HG02588 (cell line): ENCODE data around the gene NXN.
"Not testable (repeated sequence)": the region's sequence is repeated elsewhere in the genome, so short reads cannot be mapped to it uniquely, and the experiment has no call there.

Experiments used
- ATAC-seq: cut with Tn5 transposase; IDR thresholded peaks from one replicate; pipeline ENCODE4 v1.9.1; 2021; ENCODE audit warnings: mild to moderate bottlenecking, moderate library complexity; ENCODE audit not compliant: unreplicated experiment

NXN gene

GRCh38 chr17:804541-805435 is 174.8 kb downstream of the NXN start:
- ATAC-seq = no peak

GRCh38 chr17:802901-803881 is 176.4 kb downstream of the NXN start:
- ATAC-seq = no peak

GRCh38 chr17:802481-802880 is 177.1 kb downstream of the NXN start:
- no peak for ATAC-seq

DNA sequence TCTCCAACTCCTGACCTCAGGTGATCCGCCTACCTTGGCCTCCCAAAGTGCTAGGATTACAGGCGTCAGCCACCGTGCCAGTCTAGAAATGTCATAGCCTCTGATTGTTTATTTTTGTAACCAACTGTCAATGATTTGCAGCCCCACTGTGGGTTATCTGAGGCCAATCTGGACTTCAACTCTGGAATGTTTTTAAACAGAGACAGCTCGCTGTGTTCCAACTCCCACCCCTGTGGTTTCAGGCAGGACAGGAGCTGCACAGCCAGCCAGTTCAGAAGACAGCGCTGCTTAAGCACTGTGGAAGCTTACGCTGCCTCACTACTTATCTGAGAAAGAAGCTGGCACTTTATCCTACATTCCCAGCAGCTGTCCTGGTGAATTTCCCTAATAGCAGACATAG is 177.9 kb downstream of the NXN start:
- no peak for ATAC-seq

DNA sequence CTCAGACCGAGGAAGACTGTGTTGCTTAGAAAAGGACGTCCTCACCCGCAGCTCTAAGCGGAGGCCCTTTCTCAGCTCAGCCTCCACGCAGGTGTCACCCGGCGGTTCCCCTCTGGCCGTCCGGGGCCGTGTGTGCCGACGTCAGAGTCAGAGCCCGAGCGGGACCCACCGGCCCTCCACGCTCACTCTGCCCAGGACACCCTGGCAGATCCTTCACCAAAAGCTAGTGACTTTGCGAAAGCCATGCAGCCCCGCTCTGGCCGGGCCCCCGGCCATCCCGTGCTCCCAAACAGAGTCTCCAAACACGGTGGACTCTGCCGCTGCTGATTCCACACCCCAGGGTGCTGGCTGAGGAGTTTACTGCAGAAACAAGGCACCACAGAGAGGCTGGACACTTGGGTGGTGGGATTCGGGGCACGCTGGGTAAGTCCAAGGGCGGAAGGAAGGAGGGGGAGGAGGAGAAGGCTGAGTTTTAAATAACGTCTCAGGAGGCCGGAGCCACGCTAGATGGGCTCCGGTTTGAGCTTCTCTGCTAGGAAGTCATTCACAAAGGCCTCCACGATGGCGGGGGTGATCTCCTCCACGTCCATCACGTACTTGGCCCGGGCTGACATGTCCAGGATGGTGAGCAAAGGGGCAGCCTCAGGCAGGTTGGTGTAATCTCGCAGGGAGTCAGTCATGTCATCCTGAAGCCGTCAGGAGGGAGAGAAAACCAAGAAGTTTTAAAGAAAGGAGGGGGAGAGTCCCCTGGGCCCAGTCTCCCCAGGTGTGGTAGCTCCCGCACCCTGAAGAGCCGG is 178.9 kb downstream of the NXN start:
- ATAC-seq = no peak

DNA sequence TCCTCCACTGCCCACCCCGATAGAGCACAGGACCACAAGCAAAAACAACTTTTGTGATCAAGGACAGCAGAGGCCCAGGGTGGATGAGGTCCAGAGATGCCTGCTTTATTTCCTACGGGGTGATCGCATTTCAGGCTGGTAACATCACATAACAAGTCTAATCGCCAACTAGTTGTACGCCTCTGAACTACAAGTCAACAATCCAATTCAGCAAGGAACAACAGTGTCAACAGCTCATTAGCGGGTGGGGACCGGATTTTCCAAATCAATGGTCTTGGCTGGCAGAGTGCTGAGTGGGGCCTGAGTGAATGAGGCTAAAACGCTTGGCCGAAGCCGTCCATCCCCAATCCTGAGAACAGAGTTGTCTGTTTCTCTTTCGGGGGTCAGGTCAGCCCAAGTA is 180.3 kb downstream of the NXN start:
- no peak for ATAC-seq

- no peak for ATAC-seq
Observed at GRCh38 chr17:798246-798645, 181.3 kb downstream of the NXN start.

DNA sequence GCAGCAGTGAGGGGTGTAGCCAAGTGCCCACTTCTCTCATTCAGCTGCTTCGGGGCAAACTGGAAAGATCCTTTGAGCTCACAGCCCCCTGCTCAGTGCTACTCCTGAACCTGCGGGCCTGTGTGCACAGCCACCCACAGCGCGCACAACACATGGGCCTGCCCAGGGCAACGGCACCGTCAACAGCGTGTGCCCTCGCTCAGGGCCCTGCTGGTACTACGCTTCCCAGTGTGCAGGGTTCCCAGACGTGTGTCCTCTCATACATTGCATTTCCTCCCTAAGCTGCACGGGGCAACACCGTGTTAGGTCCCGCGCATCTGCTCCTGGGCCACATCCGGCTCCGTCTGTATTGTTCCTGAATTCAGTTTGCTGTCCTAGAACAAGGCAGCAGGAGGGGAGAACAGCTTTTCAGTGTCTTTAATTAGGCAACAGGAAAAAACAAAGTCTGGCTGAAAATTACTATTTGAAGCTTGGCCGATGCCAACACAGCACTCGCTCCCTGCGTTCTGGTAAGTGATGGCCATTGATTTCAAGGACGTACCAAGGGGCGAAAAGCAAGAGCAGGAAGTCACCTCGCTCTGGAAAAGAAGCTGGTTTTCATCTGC is 182.2 kb downstream of the NXN start:
- ATAC-seq = no peak

DNA sequence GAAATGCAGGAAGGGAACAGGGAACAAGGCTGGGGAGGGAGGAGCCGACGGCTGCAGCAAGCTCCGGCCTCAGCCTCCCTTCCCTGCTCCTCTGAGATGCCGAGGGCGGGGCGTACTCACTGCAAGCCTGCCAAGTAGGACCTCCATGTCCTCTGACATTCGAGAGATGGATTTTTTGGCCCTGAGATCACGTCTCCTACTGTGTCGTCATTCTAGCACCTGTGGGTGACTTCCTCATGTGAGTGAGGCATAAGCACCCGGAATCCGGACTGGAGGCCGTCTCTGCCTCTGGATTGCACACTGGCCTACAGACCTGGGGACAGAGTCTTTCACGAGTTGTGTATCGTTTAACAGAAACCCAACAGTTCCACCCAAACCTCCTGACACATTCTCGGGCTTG is 183.0 kb downstream of the NXN start:
- ATAC-seq = no peak

DNA sequence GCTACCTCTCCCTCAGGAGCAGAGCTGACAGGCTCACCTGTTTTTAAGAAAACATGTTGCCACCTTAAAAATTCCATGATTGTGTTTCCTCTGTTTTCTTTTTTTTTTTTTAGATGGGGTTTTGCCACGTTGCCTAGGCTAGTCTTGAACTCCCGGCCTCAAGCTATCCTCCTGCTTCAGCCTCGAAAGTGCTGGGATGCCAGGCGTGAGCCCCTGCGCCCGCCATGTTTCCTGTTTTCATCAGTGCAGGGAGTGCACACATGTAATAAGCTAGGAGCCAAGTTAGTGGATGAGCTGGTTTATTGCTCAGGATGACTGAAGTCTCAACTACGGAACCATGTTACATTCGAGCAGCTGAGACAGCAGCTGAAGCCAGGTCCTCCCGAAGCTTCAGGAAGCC is 183.9 kb downstream of the NXN start:
- no peak for ATAC-seq

DNA sequence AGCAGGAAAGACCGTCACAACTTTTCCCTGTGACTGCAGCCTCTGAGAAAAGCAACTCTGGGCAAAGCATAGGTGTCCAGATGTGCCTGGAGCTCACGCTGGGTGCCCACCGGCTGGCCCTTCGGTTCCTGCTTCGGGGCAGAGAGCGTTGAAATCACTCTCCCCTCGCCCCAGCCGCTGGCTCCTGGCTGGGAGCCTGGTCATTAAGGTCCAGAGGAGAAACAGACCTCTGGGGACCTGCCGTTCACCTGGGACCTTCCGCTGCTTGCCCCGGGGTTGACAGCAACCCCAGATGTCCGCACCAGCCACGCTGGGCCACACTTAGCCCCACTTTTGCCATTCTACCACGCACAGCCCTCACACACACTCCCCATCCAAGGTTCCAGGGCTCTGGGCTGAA is 184.3 kb downstream of the NXN start:
- ATAC-seq = no peak

DNA sequence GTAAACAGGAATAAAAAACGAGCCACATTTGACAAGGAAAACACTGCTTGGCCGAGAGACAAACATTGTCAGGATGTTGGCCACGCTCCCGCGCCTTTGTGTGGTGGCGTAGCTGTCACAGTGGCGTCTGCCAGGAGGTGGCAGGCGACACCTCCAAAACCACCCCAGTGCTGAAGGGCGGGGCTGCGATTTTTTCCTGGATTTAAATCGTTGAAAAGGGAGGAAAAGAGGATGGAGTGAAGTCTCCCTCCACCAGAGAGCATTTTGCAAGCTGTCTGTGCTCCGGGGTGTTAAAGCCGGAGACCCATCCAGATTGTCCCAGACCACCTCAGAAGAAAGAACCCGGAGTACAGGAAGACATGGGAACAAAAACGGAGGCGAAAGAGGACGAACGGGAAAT is 184.7 kb downstream of the NXN start:
- ATAC-seq = no peak

DNA sequence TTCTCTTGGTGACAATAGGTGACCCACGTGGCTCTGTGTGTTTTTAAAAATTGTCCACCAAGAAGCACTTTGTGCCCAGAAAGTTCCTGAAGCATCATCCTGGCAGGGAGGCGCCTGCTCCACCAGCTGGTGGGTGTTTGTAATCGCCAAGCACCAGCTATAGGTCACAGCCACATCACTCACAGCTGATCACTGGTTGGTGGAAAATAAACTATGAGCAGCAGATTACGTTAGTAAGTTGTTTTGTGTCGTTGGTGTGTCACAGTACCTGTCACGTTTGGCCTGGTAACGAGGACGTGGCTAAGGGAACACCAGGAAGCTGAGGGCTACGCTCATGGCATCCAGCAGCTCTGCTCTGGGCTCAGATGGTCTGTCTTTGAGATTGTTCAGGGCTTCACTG is 187.3 kb downstream of the NXN start:
- ATAC-seq = no peak

DNA sequence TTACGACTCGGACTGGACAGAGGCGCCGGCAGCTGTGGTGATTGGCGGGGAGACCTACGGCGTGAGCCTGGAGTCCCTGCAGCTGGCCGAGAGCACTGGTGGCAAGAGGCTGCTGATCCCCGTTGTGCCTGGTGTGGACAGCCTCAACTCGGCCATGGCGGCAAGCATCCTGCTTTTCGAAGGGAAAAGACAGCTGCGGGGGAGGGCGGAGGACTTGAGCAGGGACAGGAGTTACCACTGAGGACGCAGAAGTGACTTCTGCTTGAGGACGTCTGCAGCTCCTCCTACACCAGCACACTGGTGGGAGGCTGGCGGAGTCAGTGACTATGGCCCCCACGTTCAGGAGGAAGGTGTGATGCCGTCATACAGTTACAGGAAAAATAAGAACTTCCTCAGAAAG is 187.7 kb downstream of the NXN start:
- ATAC-seq = no peak

- not testable (repeated sequence) for ATAC-seq
Observed at GRCh38 chr17:790874-791247, 188.7 kb downstream of the NXN start.

DNA sequence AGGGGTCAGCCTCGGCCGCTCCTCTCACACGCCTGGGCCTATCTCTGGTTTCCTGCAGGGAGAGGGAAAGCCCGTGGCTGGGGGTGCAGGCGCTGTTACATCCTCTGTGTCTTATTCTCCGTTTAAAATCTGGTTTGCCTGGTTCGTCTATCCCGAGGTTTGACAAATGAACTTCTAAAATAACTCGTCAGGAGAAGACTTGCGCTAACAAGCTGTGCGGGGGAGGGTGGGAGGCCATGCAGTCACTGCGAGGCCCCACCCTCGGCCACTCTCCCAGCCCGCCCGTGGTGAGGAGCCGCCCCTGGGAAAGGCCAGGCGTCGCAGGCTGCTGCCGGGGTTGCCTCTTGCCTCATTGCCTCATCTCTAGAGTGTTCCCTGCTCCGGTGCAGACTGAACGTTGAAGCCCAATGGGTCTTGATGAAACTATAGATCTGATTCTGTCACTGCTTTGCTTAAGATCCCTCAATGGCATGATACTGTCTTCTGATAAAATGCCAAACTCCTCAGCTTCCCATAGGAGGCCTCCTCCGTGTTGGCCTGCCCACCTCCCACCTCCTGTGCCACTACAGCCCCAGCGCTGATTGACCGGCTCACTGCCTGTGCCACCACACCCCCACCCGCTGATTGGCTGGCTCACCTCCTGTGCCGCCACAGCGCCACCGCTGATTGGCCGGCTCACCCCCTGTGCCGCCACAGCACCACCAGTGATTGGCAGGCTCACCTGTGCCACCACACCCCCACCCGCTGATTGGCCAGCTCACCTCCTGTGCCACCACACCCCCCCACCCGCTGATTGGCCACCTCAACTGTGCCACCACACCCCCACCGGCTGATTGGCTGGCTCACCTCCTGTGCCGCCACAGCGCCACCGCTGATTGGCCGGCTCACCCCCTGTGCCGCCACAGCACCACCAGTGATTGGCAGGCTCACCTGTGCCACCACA is 189.4 kb downstream of the NXN start:
- ATAC-seq = not testable (repeated sequence)

GRCh38 chr17:789160-789840 is 190.3 kb downstream of the NXN start:
- ATAC-seq = no peak

DNA sequence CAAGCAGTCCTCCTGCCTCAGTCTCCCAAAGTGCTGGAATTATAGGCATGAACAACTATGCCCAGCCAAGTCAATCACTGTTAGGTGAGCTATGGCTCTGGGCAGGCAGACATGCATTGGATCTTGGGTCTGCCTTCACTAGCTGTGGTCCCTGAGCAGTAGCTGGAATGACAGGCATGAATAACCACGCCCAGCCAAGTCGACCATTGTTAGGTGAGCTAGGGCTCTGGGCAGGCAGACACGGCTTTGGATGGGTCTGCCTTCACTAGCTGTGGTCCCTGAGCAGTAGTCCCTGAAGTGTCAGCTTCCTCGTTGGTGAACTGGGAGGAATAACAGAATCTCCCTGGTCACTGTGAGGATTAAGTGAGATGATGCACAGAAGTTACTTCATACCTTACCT is 191.0 kb downstream of the NXN start:
- ATAC-seq = no peak

DNA sequence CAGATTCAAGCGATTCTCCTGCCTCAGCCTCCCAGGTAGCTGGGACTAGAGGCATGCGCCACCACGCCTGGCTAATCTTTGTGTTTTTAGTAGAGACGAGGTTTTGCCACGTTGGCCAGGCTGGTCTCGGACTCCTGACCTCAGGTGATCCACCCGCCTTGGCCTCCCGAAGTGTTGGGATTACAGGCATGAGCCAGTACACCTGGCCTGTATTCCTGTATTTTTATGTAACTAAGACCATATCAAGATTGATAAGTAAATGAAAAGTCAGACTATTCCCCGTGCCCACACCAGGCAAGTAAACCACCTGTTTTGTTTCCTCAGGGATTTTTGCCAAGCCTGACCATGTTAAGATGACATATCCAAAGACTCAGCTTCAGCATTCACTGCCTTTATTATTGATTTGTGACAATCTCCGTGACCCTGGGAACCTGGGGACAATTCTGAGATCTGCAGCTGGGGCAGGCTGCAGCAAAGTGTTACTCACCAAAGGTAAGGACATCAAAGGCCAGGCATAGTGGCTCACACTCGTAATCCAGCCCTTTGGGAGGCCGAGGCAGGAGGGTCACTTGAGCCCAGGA is 191.8 kb downstream of the NXN start:
- ATAC-seq = no peak
